Activated CD8-positive, alpha-beta T cell treated with anti-CD3 and anti-CD28 coated beads for 36 hours (primary cell): ENCODE measurements around the gene NUDT3. TPM values are rescaled to one million over a fixed set of nuclear protein-coding genes. Genes with fewer than 3 reads are reported as not detected.
"Not testable (repeated sequence)": the region's sequence is repeated elsewhere in the genome, so short reads cannot be mapped to it uniquely, and the experiment has no call there.

Experiments used
- ATAC-seq: fragments of 200-7000 bp; cut with Tn5 transposase; one replicate; pipeline ENCODE4 v1.10.0; 2021; ENCODE audit warnings: mild to moderate bottlenecking, moderate library complexity
- CTCF ChIA-PET: fragments of 350-600 bp; sonication (Branson Sonifier 250); formaldehyde crosslinking; loops from one replicate; lab custom pipeline; 2021; ENCODE audit warnings: antibody characterized with exemption; lab: Charles Lee
- POLR2A ChIA-PET: fragments of 350-600 bp; sonication (Branson Sonifier 250); formaldehyde crosslinking; loops from one replicate; lab custom pipeline; 2021; ENCODE audit warnings: antibody characterized with exemption; lab: Charles Lee
- DNase-seq: peaks from one replicate; pipeline ENCODE4 v3.0.0-alpha.2; 2020
- H3K27ac Mint-ChIP-seq: one replicate; pipeline ENCODE4 v1.8.0; 2021; ENCODE audit warnings: mild to moderate bottlenecking, mixed read lengths
- H3K27me3 Mint-ChIP-seq: one replicate; pipeline ENCODE4 v1.8.0; 2021; ENCODE audit warnings: mixed read lengths
- H3K36me3 Mint-ChIP-seq: one replicate; pipeline ENCODE4 v1.8.0; 2021; ENCODE audit warnings: low read depth, mixed read lengths
- H3K4me1 Mint-ChIP-seq: one replicate; pipeline ENCODE4 v1.8.0; 2021; ENCODE audit warnings: low read depth, mixed read lengths
- H3K4me3 Mint-ChIP-seq: one replicate; pipeline ENCODE4 v1.8.0; 2021; ENCODE audit warnings: mild to moderate bottlenecking, moderate library complexity, mixed read lengths
- H3K9me3 Mint-ChIP-seq: one replicate; pipeline ENCODE4 v1.8.0; 2021; ENCODE audit warnings: mixed read lengths
- CTCF ChIP-seq: fragments of 200-600 bp; IDR thresholded peaks from one replicate; pipeline ENCODE4 v1.8.0; 2022; ENCODE audit warnings: antibody characterized with exemption, mild to moderate bottlenecking
- intact Hi-C: fragments of 100-400 bp; cut with micrococcal nuclease; formaldehyde crosslinking; loops from one replicate; pipeline ENCODE4 v1.10.0; 2022
- total RNA-seq, 2 experiments: library from RNA; stranded (reverse); gene quantifications; one replicate each; pipeline ENCODE4 v1.2.3, GENCODE V29; 2021

The NUDT3 gene
- total RNA-seq, 2 experiments from 2014 or later: 15.0 to 15.2 TPM

- H3K9me3 Mint-ChIP-seq: no peaks in the 10 kb centered on the region
- POLR2A ChIA-PET: no interaction called here
- no peaks in the 10 kb centered on the region for H3K27me3 Mint-ChIP-seq
- ATAC-seq (no peak), DNase-seq (no peak)
- H3K4me3 Mint-ChIP-seq: no peak overlapping the region
- TF ChIP-seq CTCF: no peak
- H3K36me3 Mint-ChIP-seq: no peaks in the 10 kb centered on the region
- no peak overlapping the region for H3K27ac Mint-ChIP-seq
- CTCF ChIA-PET: no interaction called here
- intact Hi-C loops: no loop called here
- peaks cover 9% of the 10 kb centered on the region for H3K4me1 Mint-ChIP-seq
These were observed 36.6 kb downstream of the NUDT3 start for GRCh38 chr6:34355889-34356288.

GRCh38 chr6:34354230-34354629 lies 38.2 kb downstream of the NUDT3 start:
- ATAC-seq, H3K27me3 Mint-ChIP-seq, H3K4me1 Mint-ChIP-seq, CTCF ChIA-PET, H3K36me3 Mint-ChIP-seq, POLR2A ChIA-PET, DNase-seq, intact Hi-C loops, H3K27ac Mint-ChIP-seq, H3K9me3 Mint-ChIP-seq, H3K4me3 Mint-ChIP-seq: not testable (repeated sequence)

- ATAC-seq, CTCF ChIA-PET, H3K27me3 Mint-ChIP-seq, POLR2A ChIA-PET, H3K4me1 Mint-ChIP-seq, DNase-seq, H3K9me3 Mint-ChIP-seq, H3K36me3 Mint-ChIP-seq, H3K4me3 Mint-ChIP-seq, H3K27ac Mint-ChIP-seq, intact Hi-C loops: not testable (repeated sequence)
These were observed 38.9 kb downstream of the NUDT3 start for GRCh38 chr6:34353530-34353929.

GRCh38 chr6:34352305-34352937 lies 40.0 kb downstream of the NUDT3 start:
- intact Hi-C loops: no loop called here
- POLR2A ChIA-PET: no interaction called here

GRCh38 chr6:34350934-34351217 lies 41.6 kb downstream of the NUDT3 start:
- ATAC-seq (no peak), DNase-seq (no peak)
- intact Hi-C loops: no loop called here
- Mint-ChIP-seq H3K27ac (no peak overlapping the region), H3K36me3 (peaks cover 2% of the 10 kb centered on the region), H3K4me1 (peaks cover 8% of the 10 kb centered on the region), H3K4me3 (no peak overlapping the region), H3K27me3 (no peaks in the 10 kb centered on the region), H3K9me3 (no peaks in the 10 kb centered on the region)
- CTCF ChIA-PET: no interaction called here
- no peak for TF ChIP-seq CTCF
- POLR2A ChIA-PET: interaction anchor here (0.9 kb wide), 1 partner anchor 17 kb away, joined by 3 read pairs; no protein-coding TSS in a partner anchor

More at GRCh38 chr6:34352305-34352937, 40.0 kb downstream of the NUDT3 start:
- Mint-ChIP-seq H3K4me1 (peaks cover 6% of the 10 kb centered on the region), H3K4me3 (no peak overlapping the region), H3K27ac (no peak overlapping the region), H3K36me3 (no peaks in the 10 kb centered on the region), H3K9me3 (no peaks in the 10 kb centered on the region), H3K27me3 (no peaks in the 10 kb centered on the region)
- ATAC-seq (no peak), DNase-seq (no peak)
- CTCF ChIA-PET: no interaction called here
- no peak for TF ChIP-seq CTCF

GRCh38 chr6:34350137-34350933 lies 42.1 kb downstream of the NUDT3 start:
- H3K27ac Mint-ChIP-seq: no peak overlapping the region
- DNase-seq (no peak), ATAC-seq (no peak)
- no peaks in the 10 kb centered on the region for H3K9me3 Mint-ChIP-seq
- peaks cover 8% of the 10 kb centered on the region for H3K4me1 Mint-ChIP-seq
- H3K36me3 Mint-ChIP-seq: peaks cover 2% of the 10 kb centered on the region
- ChIA-PET CTCF (no interaction called here), POLR2A (interaction anchor here (0.9 kb wide), 1 partner anchor 18 kb away, joined by 3 read pairs; no protein-coding TSS in a partner anchor)
- no peak overlapping the region for H3K4me3 Mint-ChIP-seq
- intact Hi-C loops: no loop called here
- TF ChIP-seq CTCF: no peak
- no peaks in the 10 kb centered on the region for H3K27me3 Mint-ChIP-seq
